Vagina (tissue), 2 donors: ENCODE results near the gene CCDC137. TPM values are rescaled to one million over a fixed set of nuclear protein-coding genes. Genes with fewer than 3 reads are reported as not detected.

Experiments
- DNase-seq, 2 donors: peaks; one replicate each; pipeline ENCODE4 v3.0.0-alpha.2; 2017; ENCODE audit errors: extremely low spot score in 2 of 2
- H3K27ac ChIP-seq: fragments of 200-600 bp; sonication (generic); one replicate; pipeline ENCODE4 v1.5.1; 2019
- H3K27me3 ChIP-seq: fragments of 200-600 bp; sonication (generic); one replicate; pipeline ENCODE4 v1.5.1; 2019
- H3K36me3 ChIP-seq, 2 donors: fragments of 200-600 bp; sonication (generic); one replicate each; pipeline ENCODE4 v1.5.1; 2017 to 2019
- H3K4me1 ChIP-seq: fragments of 200-600 bp; sonication (generic); one replicate; pipeline ENCODE4 v1.5.1; 2019
- H3K4me3 ChIP-seq, 2 donors: fragments of 200-600 bp; sonication (generic); 1 replicate in 1 of 2; 2 replicates in 1 of 2; pipeline ENCODE4 v1.5.1; 2016 to 2019
- H3K9me3 ChIP-seq: fragments of 200-600 bp; sonication (generic); one replicate; pipeline ENCODE4 v1.5.1; 2019
- CTCF ChIP-seq, 3 experiments: fragments of 450-650 bp in 2 of 3; fragments of 200-600 bp in 1 of 3; sonication (generic) in 1 of 3; IDR thresholded peaks; one replicate each; pipeline ENCODE4 v1.5.1; 2017 to 2019; ENCODE audit warnings: antibody characterized with exemption in 3 of 3, mild to moderate bottlenecking in 2 of 3, moderate library complexity in 2 of 3
- POLR2A ChIP-seq, 2 donors: fragments of 450-650 bp; IDR thresholded peaks; one replicate each; pipeline ENCODE4 v1.6.1; 2017; ENCODE audit warnings: antibody characterized with exemption in 2 of 2, mild to moderate bottlenecking in 2 of 2, moderate library complexity in 2 of 2
- POLR2AphosphoS5 ChIP-seq, 2 donors: sonication (generic); formaldehyde crosslinking; IDR thresholded peaks; one replicate each; pipeline ENCODE4 v1.9.0; 2017; ENCODE audit warnings: antibody characterized with exemption in 2 of 2, mild to moderate bottlenecking in 2 of 2, low read depth in 1 of 2; ENCODE audit not compliant: insufficient read depth in 1 of 2
- intact Hi-C: fragments of 100-400 bp; cut with DNase I; formaldehyde crosslinking; loops from one replicate; pipeline ENCODE4 v1.15.1; 2023
- total RNA-seq: library from RNA; depleted of rRNA; stranded (reverse); fragments of >200 nt; gene quantifications from one replicate; pipeline ENCODE4 v1.2.3, GENCODE V29; 2016

Gene CCDC137
- total RNA-seq, 1 donor from 2014 or later: 13.8 TPM

- H3K36me3 ChIP-seq: peaks cover 0 to 83% of the 10 kb centered on the region in 2 donors
- H3K4me1 ChIP-seq: peaks cover under 1% of the 10 kb centered on the region
- H3K27me3 ChIP-seq: no peaks in the 10 kb centered on the region
- H3K27ac ChIP-seq: no peak overlapping the region
- no peaks in the 10 kb centered on the region for H3K9me3 ChIP-seq
- no peak for DNase-seq
- no peak overlapping the region for H3K4me3 ChIP-seq
- TF ChIP-seq CTCF (IDR thresholded peaks at IDR 0.05) (no peak), POLR2AphosphoS5 (IDR thresholded peaks at IDR 0.05; ENCODE audit: insufficient read depth in 1 of 2, low read depth in 1 of 2) (no peak), POLR2A (IDR thresholded peaks at IDR 0.05) (no peak)
- intact Hi-C loops: no loop called here
These were observed 29.3 kb downstream of the CCDC137 start for GRCh38 chr17:81695801-81696200.

- intact Hi-C loops: no loop called here
- no peak overlapping the region for H3K4me3 ChIP-seq
- TF ChIP-seq POLR2A (IDR thresholded peaks at IDR 0.05) (no peak), POLR2AphosphoS5 (IDR thresholded peaks at IDR 0.05; ENCODE audit: insufficient read depth in 1 of 2, low read depth in 1 of 2) (no peak), CTCF (IDR thresholded peaks at IDR 0.05) (no peak)
- H3K4me1 ChIP-seq: peaks cover 7% of the 10 kb centered on the region
- no peak overlapping the region for H3K27ac ChIP-seq
- DNase-seq: no peak
- no peaks in the 10 kb centered on the region for H3K27me3 ChIP-seq
- peaks cover 0 to 83% of the 10 kb centered on the region in 2 donors for H3K36me3 ChIP-seq
- no peaks in the 10 kb centered on the region for H3K9me3 ChIP-seq
These were observed 29.8 kb downstream of the CCDC137 start for GRCh38 chr17:81696218-81696941.

- TF ChIP-seq CTCF (IDR thresholded peaks at IDR 0.05): no peak
- TF ChIP-seq POLR2AphosphoS5 (IDR thresholded peaks at IDR 0.05; ENCODE audit: insufficient read depth in 1 of 2, low read depth in 1 of 2): no peak
- TF ChIP-seq POLR2A (IDR thresholded peaks at IDR 0.05): no peak
- Histone ChIP-seq H3K4me1 (peaks cover 17% of the 10 kb centered on the region), H3K27ac (no peak overlapping the region), H3K36me3 (peaks cover 0 to 77% of the 10 kb centered on the region in 2 donors), H3K9me3 (no peaks in the 10 kb centered on the region), H3K27me3 (no peaks in the 10 kb centered on the region), H3K4me3 (no peak overlapping the region)
- intact Hi-C loops: no loop called here
- no peak for DNase-seq
These were observed 30.9 kb downstream of the CCDC137 start for GRCh38 chr17:81697261-81698044.

- Histone ChIP-seq H3K9me3 (no peaks in the 10 kb centered on the region), H3K27me3 (no peaks in the 10 kb centered on the region), H3K36me3 (peaks cover 0 to 49% of the 10 kb centered on the region in 2 donors), H3K4me1 (peaks cover 34% of the 10 kb centered on the region), H3K27ac (no peak overlapping the region), H3K4me3 (no peak overlapping the region)
- no peak for DNase-seq
- intact Hi-C loops: no loop called here
- TF ChIP-seq CTCF (IDR thresholded peaks at IDR 0.05) (no peak), POLR2AphosphoS5 (IDR thresholded peaks at IDR 0.05; ENCODE audit: insufficient read depth in 1 of 2, low read depth in 1 of 2) (no peak), POLR2A (IDR thresholded peaks at IDR 0.05) (no peak)
These were observed 34.1 kb downstream of the CCDC137 start for GRCh38 chr17:81700353-81701287.
